ENCODE data around the gene PGAP3.
A peak's percentile ranks its signal among the peaks of the same experiment; 100 is the strongest.
"Not testable (repeated sequence)": the region's sequence is repeated elsewhere in the genome, so short reads cannot be mapped to it uniquely, and the experiment has no call there.

PGAP3 gene, protein sequence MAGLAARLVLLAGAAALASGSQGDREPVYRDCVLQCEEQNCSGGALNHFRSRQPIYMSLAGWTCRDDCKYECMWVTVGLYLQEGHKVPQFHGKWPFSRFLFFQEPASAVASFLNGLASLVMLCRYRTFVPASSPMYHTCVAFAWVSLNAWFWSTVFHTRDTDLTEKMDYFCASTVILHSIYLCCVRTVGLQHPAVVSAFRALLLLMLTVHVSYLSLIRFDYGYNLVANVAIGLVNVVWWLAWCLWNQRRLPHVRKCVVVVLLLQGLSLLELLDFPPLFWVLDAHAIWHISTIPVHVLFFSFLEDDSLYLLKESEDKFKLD

DNA sequence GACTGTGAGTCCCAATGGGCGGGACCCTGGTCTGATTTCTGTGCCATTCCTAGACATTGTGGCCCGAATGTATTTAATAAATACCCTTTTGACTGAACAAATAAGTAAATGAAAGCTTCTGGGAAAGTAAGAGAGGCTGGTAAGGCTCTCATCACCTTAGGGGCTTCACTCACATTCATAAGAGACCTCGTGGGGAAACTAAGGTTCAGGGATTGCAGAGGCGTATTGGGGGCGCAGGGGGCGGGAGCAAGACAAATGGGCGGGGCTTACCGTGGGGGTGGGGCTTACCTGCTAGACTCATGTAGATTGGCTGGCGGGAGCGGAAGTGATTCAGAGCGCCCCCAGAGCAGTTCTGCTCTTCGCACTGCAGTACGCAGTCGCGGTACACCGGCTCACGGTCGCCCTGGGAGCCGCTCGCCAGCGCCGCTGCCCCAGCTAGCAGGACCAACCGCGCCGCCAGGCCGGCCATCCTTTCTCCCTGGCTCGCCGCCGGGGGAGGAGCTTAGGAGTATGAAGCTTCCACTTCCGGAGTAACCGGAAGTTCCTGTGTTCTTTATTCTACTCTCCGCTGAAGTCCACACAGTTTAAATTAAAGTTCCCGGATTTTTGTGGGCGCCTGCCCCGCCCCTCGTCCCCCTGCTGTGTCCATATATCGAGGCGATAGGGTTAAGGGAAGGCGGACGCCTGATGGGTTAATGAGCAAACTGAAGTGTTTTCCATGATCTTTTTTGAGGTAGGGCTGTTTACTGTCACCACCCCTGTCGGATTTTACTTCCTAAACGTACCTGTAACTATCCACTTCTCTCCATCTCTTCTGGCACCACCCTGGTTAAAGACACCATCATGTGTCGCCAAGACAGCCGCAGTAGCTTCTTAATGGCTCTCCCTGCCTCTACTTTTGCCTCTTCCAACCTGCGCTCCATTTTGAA is at the start of gene PGAP3:
TSS of gene PGAP3 (minus strand) at position 512 of the 929 bp plus-strand sequence. CDS start at position 469, 43 bp downstream.
- peak; percentile 57 to 67 for DNase-seq (ENCODE audit: low read depth in 1 of 2, low spot score in 1 of 2)

DNA sequence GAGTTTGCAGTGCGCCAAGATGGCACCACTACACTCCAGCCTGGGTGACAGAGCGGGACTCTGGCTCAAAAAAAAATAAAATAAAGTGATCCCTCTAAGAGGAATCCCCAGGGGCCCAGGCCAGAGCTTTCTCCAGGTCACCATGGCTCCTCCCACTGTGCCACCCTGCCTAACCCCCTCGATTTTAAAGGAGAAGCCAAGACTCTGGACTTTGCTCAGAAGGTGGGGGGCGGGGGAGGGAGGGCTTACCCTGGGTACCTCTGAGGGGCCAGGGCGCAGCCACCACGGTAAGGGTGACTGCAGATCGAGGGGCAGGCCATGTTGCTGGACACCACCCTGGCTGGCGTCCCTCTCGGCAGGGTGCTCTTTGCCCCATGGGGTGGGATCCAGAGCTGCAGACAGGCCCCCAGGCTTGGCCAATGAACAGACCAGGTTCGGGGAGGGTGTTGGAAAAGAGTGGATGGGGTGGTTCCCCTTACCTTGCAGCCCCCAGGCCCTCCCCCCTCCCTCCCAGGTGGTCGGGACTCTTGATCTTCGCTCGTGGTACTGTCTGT is 49.4 kb upstream of the PGAP3 start:
- no peak for DNase-seq (ENCODE audit: low read depth in 1 of 2, low spot score in 1 of 2)

DNA sequence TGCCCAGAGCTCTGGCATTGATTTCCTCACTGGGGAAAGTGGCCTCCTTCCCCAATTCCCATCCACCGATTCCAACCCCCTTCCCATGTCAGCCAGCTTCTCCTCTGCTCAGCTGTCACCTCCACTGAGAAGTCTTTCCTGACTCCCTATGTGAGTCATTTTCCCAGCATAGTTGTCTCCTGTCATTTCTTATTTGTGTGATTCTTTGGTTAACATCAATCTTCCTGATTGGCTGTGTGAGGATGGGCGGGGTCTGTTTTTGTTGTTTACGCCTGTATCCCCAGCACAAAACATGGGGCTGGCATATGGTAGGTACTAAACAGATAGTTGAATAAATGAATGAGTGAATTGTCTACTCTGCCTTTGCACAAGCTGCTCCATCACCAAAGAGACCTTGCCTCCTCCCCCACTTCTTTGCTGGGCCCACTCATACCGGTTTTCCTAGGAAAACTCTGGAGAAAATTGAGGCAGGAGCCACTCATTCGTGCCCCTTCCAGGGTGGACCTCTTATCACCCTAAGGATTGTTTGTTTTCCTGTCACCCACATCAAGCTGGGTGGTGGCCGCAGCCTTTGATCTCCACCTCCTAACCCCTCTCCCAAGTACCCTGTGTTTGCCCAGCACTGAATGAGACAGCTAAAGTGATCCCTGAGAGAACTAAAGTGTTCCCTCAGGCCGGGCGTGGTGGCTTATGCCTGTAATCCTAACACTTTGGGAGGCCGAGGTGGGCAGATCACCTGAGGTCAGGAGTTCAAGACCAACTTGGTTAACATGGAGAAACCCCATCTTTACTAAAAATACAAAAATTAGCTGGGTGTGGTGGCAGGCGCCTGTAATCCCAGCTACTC is 48.7 kb upstream of the PGAP3 start:
- no peak for DNase-seq (ENCODE audit: low read depth in 1 of 2, low spot score in 1 of 2)

DNA sequence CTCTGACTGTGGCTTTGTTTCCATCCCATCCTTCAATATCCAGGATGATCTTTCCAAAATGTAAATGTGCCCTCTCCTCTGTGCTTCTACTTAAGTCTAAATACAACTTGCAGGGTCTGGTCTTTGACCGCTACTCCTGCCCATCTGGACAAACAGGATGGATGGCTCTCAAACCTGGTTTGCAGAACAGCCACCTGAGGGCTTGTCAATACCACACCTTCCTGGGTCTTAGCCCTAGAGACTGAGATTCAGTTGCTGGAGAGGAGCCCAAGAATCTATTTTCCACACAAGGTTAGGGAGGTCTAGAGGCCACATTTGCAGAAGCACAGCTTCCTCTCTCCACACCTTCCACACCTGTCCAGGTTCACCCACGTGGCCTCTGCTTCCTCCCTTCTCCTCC is 48.0 kb upstream of the PGAP3 start:
- no peak for DNase-seq (ENCODE audit: low read depth in 1 of 2, low spot score in 1 of 2)

DNA sequence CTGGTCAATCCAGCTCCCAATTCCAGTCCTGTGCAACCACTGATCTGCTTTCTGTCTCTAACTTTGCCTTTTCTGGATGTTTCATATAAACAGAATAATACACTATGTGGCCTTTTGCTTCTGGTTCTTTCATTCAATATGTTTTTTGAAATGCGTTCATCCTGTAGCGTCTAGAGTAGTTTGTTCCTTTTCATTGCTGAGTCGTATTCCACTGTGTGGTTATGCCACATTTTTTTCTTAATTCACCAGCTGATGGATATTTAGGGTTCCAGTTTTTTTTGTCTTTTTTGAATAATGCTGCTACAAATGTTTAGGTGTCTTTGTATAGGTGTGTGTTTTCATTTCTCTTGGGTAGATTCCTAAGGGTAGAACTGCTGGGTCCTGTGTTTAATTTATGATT is 44.7 kb upstream of the PGAP3 start:
- DNase-seq (ENCODE audit: low read depth in 1 of 2, low spot score in 1 of 2): no peak

DNA sequence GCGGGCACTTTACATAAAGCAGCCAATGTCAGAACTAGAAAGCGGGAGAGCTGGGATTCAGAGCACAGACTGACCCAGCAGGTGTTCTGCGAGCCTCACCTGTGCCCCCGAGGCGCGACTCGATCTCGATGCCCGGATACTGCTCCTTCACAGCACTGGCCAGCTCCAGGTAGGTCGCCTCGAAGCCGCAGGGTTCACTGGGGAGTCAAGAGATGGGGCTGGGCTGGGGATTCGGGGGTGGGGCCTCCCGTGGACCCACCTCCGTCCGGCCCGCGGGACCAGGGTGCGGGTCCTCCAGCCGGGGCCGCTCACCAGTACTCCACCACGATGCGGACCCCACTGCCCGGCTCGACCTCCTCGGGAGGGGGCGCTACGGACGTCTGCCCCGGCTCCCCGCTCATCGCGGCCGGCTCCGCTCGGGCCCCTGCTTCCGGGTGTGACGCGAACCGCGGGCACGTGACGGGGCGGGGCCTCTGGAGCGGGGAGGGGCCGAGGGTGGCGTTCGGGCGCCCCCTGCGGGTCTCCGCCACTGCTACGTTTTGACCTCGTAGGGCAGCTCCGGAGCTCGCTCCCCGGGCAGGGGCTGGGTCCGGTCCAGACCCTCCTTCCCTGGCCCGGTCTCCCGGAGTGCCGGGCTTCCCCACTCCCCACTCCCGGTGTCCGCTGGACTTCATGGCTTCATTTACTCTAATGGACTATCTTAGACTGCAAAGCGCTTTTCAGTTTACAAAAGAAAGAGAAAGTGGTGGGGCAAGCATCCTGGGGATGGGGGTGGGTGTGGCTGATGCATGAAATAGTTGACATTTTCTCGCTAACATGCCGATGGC is 42.5 kb upstream of the PGAP3 start, which contains the start of gene MIEN1:
TSS of gene MIEN1 (minus strand) at position 438 of the 827 bp plus-strand sequence. CDS start at position 401, 37 bp downstream.
- peak; percentile 92 to 94 for DNase-seq (ENCODE audit: low read depth in 1 of 2, low spot score in 1 of 2)

DNA sequence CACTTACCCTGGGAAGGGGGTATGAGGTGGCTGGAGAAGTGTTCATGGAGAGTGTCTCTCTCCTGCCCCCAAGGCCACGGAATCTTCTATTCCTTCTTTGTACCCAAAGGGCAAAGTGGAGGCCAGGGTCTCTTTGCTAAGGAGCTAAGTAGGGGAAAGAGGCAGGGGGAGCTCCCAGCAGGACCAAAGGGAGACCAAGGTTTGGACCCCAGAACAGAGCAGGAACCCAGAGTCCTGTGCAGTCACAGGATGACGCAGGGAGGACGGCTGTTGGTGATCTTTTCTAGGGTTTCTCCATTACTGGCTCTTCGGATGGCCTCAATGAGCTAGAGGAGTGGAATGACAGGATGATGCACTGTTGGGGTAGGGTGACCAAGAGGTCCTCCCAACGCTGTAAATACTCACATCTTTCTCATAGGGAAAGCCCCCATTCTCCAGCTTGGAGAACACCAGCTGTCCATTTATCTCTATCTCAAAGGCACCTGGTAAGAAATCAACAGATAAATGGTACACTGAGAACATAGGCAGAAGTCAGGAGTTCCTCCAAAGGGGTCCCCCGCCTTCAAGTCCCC is 41.5 kb upstream of the PGAP3 start:
- no peak for DNase-seq (ENCODE audit: low read depth in 1 of 2, low spot score in 1 of 2)

DNA sequence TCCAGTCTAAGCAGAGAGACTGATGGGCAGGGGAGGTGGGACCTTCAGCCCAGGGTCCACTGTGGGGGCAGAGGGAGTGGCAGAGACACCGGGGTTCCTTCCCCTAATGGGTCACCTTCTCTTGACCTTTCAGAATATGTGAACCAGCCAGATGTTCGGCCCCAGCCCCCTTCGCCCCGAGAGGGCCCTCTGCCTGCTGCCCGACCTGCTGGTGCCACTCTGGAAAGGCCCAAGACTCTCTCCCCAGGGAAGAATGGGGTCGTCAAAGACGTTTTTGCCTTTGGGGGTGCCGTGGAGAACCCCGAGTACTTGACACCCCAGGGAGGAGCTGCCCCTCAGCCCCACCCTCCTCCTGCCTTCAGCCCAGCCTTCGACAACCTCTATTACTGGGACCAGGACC is 39.7 kb upstream of the PGAP3 start:
- no peak for DNase-seq (ENCODE audit: low read depth in 1 of 2, low spot score in 1 of 2)

DNA sequence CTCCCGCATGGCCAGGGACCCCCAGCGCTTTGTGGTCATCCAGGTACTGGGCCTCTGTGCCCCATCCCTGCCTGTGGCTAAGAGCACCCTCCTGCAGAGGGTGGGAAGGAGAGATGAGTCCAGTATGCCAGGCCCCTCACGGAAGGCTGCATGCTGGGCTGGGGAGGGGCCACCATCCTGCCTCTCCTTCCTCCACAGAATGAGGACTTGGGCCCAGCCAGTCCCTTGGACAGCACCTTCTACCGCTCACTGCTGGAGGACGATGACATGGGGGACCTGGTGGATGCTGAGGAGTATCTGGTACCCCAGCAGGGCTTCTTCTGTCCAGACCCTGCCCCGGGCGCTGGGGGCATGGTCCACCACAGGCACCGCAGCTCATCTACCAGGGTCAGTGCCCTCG is 38.8 kb upstream of the PGAP3 start:
- DNase-seq (ENCODE audit: low read depth in 1 of 2, low spot score in 1 of 2): no peak

DNA sequence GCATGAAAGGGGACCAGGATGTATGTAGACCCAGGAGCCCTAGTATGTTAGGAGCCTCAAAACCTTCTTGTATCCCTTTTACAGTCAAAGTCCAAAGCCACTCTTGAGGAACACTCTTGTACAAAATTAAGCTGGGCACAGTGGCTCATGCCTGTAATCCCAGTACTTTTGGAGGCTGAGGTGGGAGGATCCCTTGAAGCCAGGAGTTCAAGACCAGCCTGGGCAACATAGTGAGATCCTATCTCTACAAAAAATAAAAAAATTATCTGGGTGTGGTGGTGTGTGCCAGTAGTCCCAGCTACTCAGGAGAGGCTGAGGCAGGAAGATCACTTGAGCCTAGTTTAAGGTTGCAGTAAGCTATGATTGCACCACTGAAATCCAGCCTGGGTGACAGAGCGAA is 38.1 kb upstream of the PGAP3 start:
- DNase-seq (ENCODE audit: low read depth in 1 of 2, low spot score in 1 of 2): not testable (repeated sequence)

DNA sequence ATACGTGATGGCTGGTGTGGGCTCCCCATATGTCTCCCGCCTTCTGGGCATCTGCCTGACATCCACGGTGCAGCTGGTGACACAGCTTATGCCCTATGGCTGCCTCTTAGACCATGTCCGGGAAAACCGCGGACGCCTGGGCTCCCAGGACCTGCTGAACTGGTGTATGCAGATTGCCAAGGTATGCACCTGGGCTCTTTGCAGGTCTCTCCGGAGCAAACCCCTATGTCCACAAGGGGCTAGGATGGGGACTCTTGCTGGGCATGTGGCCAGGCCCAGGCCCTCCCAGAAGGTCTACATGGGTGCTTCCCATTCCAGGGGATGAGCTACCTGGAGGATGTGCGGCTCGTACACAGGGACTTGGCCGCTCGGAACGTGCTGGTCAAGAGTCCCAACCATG is 36.9 kb upstream of the PGAP3 start:
- no peak for DNase-seq (ENCODE audit: low read depth in 1 of 2, low spot score in 1 of 2)

DNA sequence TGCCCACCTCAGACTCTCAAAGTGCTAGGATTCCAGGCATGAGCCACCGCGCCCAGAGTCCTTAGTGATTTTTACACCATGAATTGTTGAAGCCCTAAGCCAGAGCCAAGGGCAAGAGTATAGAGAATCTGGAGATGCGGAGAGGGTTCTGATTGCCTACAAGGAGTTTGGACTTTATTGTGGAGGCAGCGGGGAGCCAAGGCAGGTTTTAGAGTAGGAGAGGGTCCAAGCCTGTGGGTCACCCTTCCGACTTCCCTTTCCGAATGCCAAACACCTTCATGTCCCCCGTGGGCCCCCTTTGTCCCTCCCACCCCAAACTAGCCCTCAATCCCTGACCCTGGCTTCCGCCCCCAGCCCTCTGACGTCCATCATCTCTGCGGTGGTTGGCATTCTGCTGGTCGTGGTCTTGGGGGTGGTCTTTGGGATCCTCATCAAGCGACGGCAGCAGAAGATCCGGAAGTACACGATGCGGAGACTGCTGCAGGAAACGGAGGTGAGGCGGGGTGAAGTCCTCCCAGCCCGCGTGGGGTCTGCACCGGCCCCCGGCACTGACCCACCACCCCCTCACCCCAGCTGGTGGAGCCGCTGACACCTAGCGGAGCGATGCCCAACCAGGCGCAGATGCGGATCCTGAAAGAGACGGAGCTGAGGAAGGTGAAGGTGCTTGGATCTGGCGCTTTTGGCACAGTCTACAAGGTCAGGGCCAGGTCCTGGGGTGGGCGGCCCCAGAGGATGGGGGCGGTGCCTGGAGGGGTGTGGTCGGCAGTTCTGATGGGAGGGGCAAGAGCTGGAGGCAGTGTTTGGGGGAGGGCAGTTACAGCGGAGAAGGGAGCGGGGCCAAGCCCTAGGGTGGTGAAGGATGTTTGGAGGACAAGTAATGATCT is 35.4 kb upstream of the PGAP3 start:
- no peak for DNase-seq (ENCODE audit: low read depth in 1 of 2, low spot score in 1 of 2)

DNA sequence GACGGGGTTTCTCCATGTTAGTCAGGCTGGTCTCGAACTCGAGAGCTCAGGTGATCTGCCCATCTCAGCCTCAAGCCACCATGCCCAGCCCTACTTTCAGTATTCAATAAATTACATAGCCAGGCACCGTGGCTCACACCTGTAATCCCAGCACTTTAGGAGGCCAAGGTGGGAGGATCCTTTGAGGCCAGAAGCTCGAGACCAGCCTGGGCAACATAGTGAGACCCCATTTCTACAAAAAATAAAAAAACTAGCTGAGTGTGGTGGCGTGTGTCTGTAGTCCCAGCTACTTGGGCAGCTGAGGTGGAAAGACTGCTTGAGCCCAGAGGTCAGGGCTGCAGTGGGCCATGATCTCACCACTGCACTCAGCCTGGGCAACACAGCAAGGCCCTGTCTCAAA is 34.2 kb upstream of the PGAP3 start:
- no peak for DNase-seq (ENCODE audit: low read depth in 1 of 2, low spot score in 1 of 2)

DNA sequence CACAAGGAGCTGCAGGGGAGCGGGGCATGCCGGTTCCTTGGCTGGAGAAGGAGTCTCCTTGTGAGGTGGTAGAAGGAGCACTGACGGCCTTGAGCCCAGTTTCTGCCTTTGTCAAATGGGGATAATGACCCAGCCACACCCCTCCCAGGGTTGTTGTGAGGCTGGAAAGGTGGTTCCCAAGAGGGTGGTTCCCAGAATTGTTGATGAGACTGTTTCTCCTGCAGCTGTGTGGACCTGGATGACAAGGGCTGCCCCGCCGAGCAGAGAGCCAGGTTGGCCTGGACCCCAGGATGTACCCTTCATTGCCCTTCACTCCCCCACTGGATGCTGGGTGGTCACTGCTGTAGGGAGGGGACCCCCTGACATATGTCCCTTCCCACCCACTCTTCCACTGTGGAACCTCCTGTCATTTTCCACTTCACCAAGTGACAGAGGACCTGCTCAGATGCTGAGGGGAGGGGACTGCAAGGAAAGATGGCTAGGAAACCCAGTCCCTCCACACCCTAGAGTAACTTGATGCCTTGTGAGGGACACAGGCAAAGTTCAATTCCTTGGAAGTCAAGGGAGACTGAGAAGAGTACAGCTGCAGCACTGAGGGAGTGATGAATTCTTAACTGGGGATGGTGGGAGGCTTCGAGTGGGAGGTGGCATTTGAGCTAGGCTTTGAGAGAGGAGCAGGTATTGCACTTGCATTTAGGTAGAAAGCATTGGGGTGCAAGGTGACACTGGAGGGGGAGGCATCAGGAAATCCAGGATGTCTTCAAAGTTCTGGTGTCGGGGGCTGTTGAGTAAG is 31.9 kb upstream of the PGAP3 start:
- no peak for DNase-seq (ENCODE audit: low read depth in 1 of 2, low spot score in 1 of 2)

DNA sequence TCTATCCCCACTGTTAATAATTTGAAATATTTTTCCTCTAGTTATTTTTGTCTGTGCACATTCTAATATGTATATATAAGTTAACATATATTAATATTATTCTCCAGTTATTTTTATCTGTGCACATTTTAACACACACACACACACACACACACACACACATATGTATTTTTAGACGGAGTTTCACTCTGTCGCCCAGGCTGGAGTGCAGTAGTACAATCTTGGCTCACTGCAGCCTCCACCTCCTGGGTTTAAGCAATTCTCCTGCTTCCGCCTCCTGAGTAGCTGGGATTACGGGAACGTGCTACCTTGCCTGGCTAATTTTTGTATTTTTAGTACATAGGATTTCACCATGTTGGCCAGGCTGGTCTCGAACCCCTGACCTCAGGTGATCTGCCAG is 29.8 kb upstream of the PGAP3 start:
- DNase-seq (ENCODE audit: low read depth in 1 of 2, low spot score in 1 of 2): no peak

DNA sequence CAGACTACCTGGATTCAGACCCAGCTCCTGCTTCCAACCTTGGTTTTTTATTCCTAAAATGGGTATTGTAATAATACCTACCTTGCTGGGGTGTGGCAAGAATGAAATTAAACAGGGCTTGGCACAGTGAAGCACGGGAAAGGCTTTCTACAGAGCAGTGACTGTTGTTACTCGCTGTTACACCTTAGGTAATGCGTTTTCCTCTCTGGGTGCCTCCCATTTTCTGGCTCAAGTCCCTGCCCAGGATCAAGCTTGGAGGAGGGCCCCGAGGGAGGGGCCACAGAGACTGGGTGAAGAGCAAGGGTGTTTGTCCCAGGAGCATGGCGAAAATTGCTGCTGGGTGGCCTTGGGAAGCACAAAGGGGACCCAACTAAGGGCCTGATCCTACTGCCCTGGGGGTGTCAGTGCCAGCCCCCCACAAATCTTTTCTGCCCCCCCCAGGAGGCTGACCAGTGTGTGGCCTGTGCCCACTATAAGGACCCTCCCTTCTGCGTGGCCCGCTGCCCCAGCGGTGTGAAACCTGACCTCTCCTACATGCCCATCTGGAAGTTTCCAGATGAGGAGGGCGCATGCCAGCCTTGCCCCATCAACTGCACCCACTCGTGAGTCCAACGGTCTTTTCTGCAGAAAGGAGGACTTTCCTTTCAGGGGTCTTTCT is 29.2 kb upstream of the PGAP3 start:
- no peak for DNase-seq (ENCODE audit: low read depth in 1 of 2, low spot score in 1 of 2)

DNA sequence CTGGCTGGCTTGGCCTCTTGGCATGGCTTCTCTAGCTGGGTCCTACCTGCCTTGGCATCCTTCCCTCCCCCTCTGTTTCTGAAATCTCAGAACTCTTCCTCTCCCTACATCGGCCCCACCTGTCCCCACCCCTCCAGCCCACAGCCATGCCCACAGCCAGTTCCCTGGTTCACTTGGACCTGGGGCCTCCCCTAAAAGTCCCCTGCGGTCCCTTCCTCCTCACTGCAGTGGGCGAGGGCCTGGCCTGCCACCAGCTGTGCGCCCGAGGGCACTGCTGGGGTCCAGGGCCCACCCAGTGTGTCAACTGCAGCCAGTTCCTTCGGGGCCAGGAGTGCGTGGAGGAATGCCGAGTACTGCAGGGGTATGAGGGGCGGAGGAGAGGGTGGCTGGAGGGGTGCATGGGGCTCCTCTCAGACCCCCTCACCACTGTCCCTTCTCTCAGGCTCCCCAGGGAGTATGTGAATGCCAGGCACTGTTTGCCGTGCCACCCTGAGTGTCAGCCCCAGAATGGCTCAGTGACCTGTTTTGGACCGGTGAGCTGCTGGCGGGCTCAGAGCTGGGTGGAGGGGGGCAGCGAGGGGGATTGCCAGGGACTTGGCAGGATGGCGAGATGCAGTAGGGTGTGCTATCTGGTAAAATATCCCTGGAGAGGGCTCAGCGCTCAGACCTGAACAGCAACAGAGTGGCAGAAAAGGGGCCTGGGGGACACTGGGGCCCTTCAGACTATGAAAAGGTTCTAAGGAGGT is 28.4 kb upstream of the PGAP3 start:
- DNase-seq (ENCODE audit: low read depth in 1 of 2, low spot score in 1 of 2): no peak
